Fibroblast of skin of right quadriceps (primary cell): ENCODE measurements around the gene TNXB.
"Not testable (repeated sequence)": the region's sequence is repeated elsewhere in the genome, so short reads cannot be mapped to it uniquely, and the experiment has no call there.

Source experiments
- DNase-seq: peaks from one replicate; pipeline ENCODE4 v3.0.0-alpha.2; 2013

The TNXB gene

GRCh38 chr6:32035283-32036013 lies 73.7 kb downstream of the TNXB start:
- DNase-seq, result not testable (repeated sequence)

GRCh38 chr6:32029553-32029952 lies 79.6 kb downstream of the TNXB start:
- DNase-seq, result not testable (repeated sequence)

- DNase-seq, result not testable (repeated sequence)
These were observed 80.5 kb downstream of the TNXB start for GRCh38 chr6:32028631-32029030.

GRCh38 chr6:32022100-32022499 lies 87.0 kb downstream of the TNXB start:
- DNase-seq, result not testable (repeated sequence)

- not testable (repeated sequence) for DNase-seq
These were observed 94.6 kb downstream of the TNXB start, which contains the start of gene C4B for GRCh38 chr6:32014547-32014946. C4B (plus strand) TSS chr6:32014795; CDS start chr6:32014846, 51 bp downstream.

GRCh38 chr6:32013738-32014137 lies 95.4 kb downstream of the TNXB start:
- not testable (repeated sequence) for DNase-seq

GRCh38 chr6:32012941-32013617 lies 96.1 kb downstream of the TNXB start:
- DNase-seq, result not testable (repeated sequence)

GRCh38 chr6:32010856-32011530 lies 98.1 kb downstream of the TNXB start:
- not testable (repeated sequence) for DNase-seq

GRCh38 chr6:32009537-32009936 lies 99.6 kb downstream of the TNXB start:
- not testable (repeated sequence) for DNase-seq

GRCh38 chr6:32008616-32009015 lies 100.5 kb downstream of the TNXB start:
- DNase-seq, result not testable (repeated sequence)

GRCh38 chr6:32008037-32008436 lies 101.1 kb downstream of the TNXB start:
- not testable (repeated sequence) for DNase-seq

- not testable (repeated sequence) for DNase-seq
These were observed 102.1 kb downstream of the TNXB start for GRCh38 chr6:32007086-32007485.

- not testable (repeated sequence) for DNase-seq
These were observed 103.1 kb downstream of the TNXB start for GRCh38 chr6:32005991-32006529.

- not testable (repeated sequence) for DNase-seq
These were observed 103.6 kb downstream of the TNXB start for GRCh38 chr6:32005538-32005880.

GRCh38 chr6:32004864-32005537 lies 104.1 kb downstream of the TNXB start:
- not testable (repeated sequence) for DNase-seq

GRCh38 chr6:32004393-32004792 lies 104.7 kb downstream of the TNXB start:
- not testable (repeated sequence) for DNase-seq

GRCh38 chr6:32003301-32003700 lies 105.8 kb downstream of the TNXB start:
- not testable (repeated sequence) for DNase-seq

GRCh38 chr6:32002546-32003268 lies 106.4 kb downstream of the TNXB start:
- DNase-seq, result not testable (repeated sequence)

- not testable (repeated sequence) for DNase-seq
These were observed 112.8 kb downstream of the TNXB start for GRCh38 chr6:31996385-31996784.

- DNase-seq, result not testable (repeated sequence)
These were observed 114.7 kb downstream of the TNXB start for GRCh38 chr6:31994421-31994820.
